ENCODE measurements around the gene CYTH1. TPM values are rescaled to one million over a fixed set of nuclear protein-coding genes. Genes with fewer than 3 reads are reported as not detected.

CYTH1 gene
- total RNA-seq, 2 donors from 2014 or later: 23.1 to 27.4 TPM

DNA sequence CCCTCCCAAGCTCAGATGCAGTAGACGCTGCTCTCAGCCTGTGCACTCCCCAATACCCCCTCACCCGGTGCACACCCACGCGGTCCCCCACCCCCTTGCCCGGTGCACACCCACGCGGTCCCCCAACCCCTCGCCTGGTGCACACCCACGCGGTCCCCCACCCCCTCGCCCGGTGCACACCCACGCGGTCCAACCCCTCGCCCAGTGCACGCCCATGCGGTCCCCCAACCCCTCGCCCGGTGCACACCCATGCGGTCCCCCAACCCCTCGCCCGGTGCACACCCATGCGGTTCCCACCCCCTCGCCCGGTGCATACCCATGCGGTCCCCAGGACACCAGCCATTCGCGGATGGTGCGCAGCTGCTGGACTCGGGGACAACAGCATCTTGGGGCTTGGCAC lies 19.9 kb upstream of the CYTH1 start:
- Mint-ChIP-seq H3K9me3 (no peaks in the 10 kb centered on the region), H3K36me3 (ENCODE audit: low read depth) (peaks cover 80% of the 10 kb centered on the region), H3K4me1 (no peaks in the 10 kb centered on the region), H3K27me3 (ENCODE audit: insufficient read depth) (no peaks in the 10 kb centered on the region), H3K27ac (no peak overlapping the region), H3K4me3 (no peak overlapping the region)
- Histone ChIP-seq H3K9ac (ENCODE audit: extremely low read depth, low read length, poor library complexity, severe bottlenecking) (no peak overlapping the region), H3K4me1 (ENCODE audit: control insufficient read depth, insufficient read depth, low read length) (no peaks in the 10 kb centered on the region), H3K27me3 (ENCODE audit: control insufficient read depth, insufficient read depth, low read length, poor library complexity, severe bottlenecking) (no peaks in the 10 kb centered on the region), H3K27ac (ENCODE audit: low read depth, low read length) (no peak overlapping the region), H3K36me3 (ENCODE audit: control insufficient read depth, insufficient read depth, low read length) (peaks cover 56% of the 10 kb centered on the region), H3K4me3 (ENCODE audit: low read length) (no peak overlapping the region), H3K9me3 (ENCODE audit: control insufficient read depth, low read length) (no peaks in the 10 kb centered on the region)
- no peak for DNase-seq
- no peak for TF ChIP-seq CTCF (conservative IDR thresholded peaks at IDR 0.05)
- 90 to 98% methylated on average over 18 to 30 of the region's 30 CpGs for WGBS, 2 experiments (ENCODE audit: insufficient coverage in 1 of 2, insufficient read length in 1 of 2)

- H3K4me1 Mint-ChIP-seq: no peaks in the 10 kb centered on the region
- Histone ChIP-seq H3K27ac (ENCODE audit: low read depth, low read length) (no peak overlapping the region), H3K27me3 (ENCODE audit: control insufficient read depth, insufficient read depth, low read length, poor library complexity, severe bottlenecking) (no peaks in the 10 kb centered on the region), H3K36me3 (ENCODE audit: control insufficient read depth, insufficient read depth, low read length) (peaks cover 57% of the 10 kb centered on the region), H3K4me3 (ENCODE audit: low read length) (no peak overlapping the region), H3K9me3 (ENCODE audit: control insufficient read depth, low read length) (no peaks in the 10 kb centered on the region), H3K9ac (ENCODE audit: extremely low read depth, low read length, poor library complexity, severe bottlenecking) (no peak overlapping the region), H3K4me1 (ENCODE audit: control insufficient read depth, insufficient read depth, low read length) (no peaks in the 10 kb centered on the region)
- no peak for DNase-seq
- no peak for TF ChIP-seq CTCF (conservative IDR thresholded peaks at IDR 0.05)
- no peaks in the 10 kb centered on the region for H3K9me3 Mint-ChIP-seq
- H3K27me3 Mint-ChIP-seq (ENCODE audit: insufficient read depth): no peaks in the 10 kb centered on the region
- WGBS, 2 experiments (ENCODE audit: insufficient coverage in 1 of 2, insufficient read length in 1 of 2): 85 to 90% methylated on average over 6 to 18 of the region's 18 CpGs
- no peak overlapping the region for H3K4me3 Mint-ChIP-seq
- H3K36me3 Mint-ChIP-seq (ENCODE audit: low read depth): peaks cover 81% of the 10 kb centered on the region
- H3K27ac Mint-ChIP-seq: peak overlapping the region; percentile 33
Observed at GRCh38 chr17:78800132-78800931, 18.3 kb upstream of the CYTH1 start.

GRCh38 chr17:78798695-78799559 lies 16.9 kb upstream of the CYTH1 start:
- peak; percentile 66 for TF ChIP-seq CTCF (conservative IDR thresholded peaks at IDR 0.05)
- Histone ChIP-seq H3K9ac (ENCODE audit: extremely low read depth, low read length, poor library complexity, severe bottlenecking) (no peak overlapping the region), H3K27me3 (ENCODE audit: control insufficient read depth, insufficient read depth, low read length, poor library complexity, severe bottlenecking) (no peaks in the 10 kb centered on the region), H3K9me3 (ENCODE audit: control insufficient read depth, low read length) (no peaks in the 10 kb centered on the region), H3K4me3 (ENCODE audit: low read length) (no peak overlapping the region), H3K27ac (ENCODE audit: low read depth, low read length) (no peak overlapping the region), H3K36me3 (ENCODE audit: control insufficient read depth, insufficient read depth, low read length) (peaks cover 56% of the 10 kb centered on the region), H3K4me1 (ENCODE audit: control insufficient read depth, insufficient read depth, low read length) (no peaks in the 10 kb centered on the region)
- DNase-seq: no peak
- Mint-ChIP-seq H3K27ac (peak overlapping the region; percentile 59), H3K36me3 (ENCODE audit: low read depth) (peaks cover 83% of the 10 kb centered on the region), H3K4me3 (no peak overlapping the region), H3K27me3 (ENCODE audit: insufficient read depth) (no peaks in the 10 kb centered on the region), H3K4me1 (no peaks in the 10 kb centered on the region), H3K9me3 (no peaks in the 10 kb centered on the region)
- 92 to 99% methylated on average over 20 to 33 of the region's 33 CpGs for WGBS, 2 experiments (ENCODE audit: insufficient coverage in 1 of 2, insufficient read length in 1 of 2)

All from endodermal cell (in vitro differentiated cells).